ENCODE measurements around the gene PIGP.

Gene PIGP

GRCh38 chr21:37082375-37082774 lies 9.5 kb upstream of the PIGP start:
- H3K27me3 ChIP-seq: no peaks in the 10 kb centered on the region
- peaks cover 7 to 47% (median 14%) of the 10 kb centered on the region in 10 experiments; a peak in 18 of 20 replicates for H3K4me1 ChIP-seq
- peak overlapping the region in 1 of 11 experiments; percentile 5; a peak in 1 of 22 replicates for H3K4me2 ChIP-seq
- no peak overlapping the region for H3K4me3 ChIP-seq
- H3K27ac ChIP-seq: no peak overlapping the region
- H3K9me3 ChIP-seq (replicated peaks in 1 of 11): peaks cover 0 to 43% (median 28%) of the 10 kb centered on the region in 11 experiments; a peak in 15 of 22 replicates
- no peak overlapping the region for H3K9ac ChIP-seq
- H3K36me3 ChIP-seq: peaks cover 0 to 15% (median 1%) of the 10 kb centered on the region in 11 experiments; a peak in 7 of 22 replicates
- TF ChIP-seq Cebpa-rat (IDR thresholded peaks at IDR 0.05): no peak
- peaks cover 11 to 71% (median 47%) of the 10 kb centered on the region in 11 experiments; a peak in 18 of 22 replicates for H4K20me1 ChIP-seq

DNA sequence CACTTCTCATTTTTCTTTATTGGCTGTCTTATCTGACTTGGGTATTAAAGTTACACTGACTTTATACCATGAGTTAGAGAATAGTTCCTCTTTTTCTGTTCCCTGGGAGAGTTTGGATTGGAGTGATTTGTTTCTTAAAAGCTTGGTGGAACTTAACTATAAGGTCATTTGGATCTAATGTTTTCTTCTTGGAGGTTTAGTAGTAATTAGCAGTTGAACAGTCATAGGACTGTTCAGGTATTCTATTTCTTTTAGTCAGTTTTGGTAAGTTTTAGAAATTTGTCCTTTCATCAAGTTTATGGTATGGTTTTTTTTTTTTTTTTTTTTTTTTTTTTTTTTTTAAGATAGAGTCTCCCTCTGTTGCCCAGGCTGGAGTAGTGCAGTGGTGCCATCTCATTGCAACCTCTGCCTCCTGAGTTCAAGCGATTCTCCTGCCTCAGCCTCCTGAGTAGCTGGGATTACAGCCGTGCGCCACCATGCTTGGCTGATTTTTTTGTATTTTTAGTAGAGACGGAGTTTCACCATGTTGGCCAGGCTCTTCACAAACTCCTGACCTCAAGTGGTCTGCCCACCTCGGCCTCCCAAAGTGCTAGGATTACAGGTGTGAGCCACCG lies 6.4 kb upstream of the PIGP start:
- peaks cover 0 to 58% (median 41%) of the 10 kb centered on the region in 11 experiments; a peak in 16 of 22 replicates for H3K9me3 ChIP-seq (replicated peaks in 1 of 11)
- H3K4me1 ChIP-seq: peaks cover 19 to 59% (median 25%) of the 10 kb centered on the region in 10 experiments
- no peaks in the 10 kb centered on the region for H3K27me3 ChIP-seq
- H3K4me3 ChIP-seq: no peak overlapping the region; a peak in 1 of 20 replicates
- H3K27ac ChIP-seq: peak overlapping the region in 3 of 11 experiments; percentile 14 to 36 (median 31); a peak in 2 of 22 replicates
- peaks cover 0 to 13% (median 0%) of the 10 kb centered on the region in 11 experiments; a peak in 6 of 22 replicates for H3K36me3 ChIP-seq
- TF ChIP-seq Cebpa-rat (IDR thresholded peaks at IDR 0.05): no peak
- no peak overlapping the region for H3K9ac ChIP-seq
- H3K4me2 ChIP-seq: peak overlapping the region in 3 of 11 experiments; percentile 22 to 78 (median 63); a peak in 6 of 22 replicates
- H4K20me1 ChIP-seq: peaks cover 3 to 71% (median 35%) of the 10 kb centered on the region in 11 experiments; a peak in 14 of 22 replicates

DNA sequence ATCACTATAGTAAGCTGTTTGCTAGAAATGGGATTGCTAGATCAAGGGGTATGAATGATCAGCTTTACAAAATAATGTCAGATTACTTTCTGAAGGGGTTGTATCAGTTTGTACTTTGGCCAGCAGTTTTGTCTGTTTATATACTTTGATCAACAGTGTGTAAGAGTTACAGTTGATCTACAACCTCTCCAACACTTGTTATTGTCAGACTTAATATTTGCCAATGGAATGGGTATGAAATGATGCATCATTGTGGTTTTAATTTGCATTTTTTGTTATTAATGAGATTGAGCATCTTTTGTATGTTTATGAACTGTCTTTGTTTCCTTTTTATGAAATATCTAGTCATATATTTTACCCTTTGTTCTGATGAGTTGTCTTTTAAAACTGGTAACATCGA lies 4.5 kb upstream of the PIGP start:
- H4K20me1 ChIP-seq: peaks cover 0 to 56% (median 20%) of the 10 kb centered on the region in 11 experiments; a peak in 14 of 22 replicates
- peaks cover 13 to 40% (median 15%) of the 10 kb centered on the region in 10 experiments for H3K4me1 ChIP-seq
- H3K4me2 ChIP-seq: no peak overlapping the region
- peaks cover 0 to 58% (median 41%) of the 10 kb centered on the region in 11 experiments; a peak in 16 of 22 replicates for H3K9me3 ChIP-seq (replicated peaks in 1 of 11)
- peaks cover 0 to 13% (median 0%) of the 10 kb centered on the region in 11 experiments; a peak in 5 of 22 replicates for H3K36me3 ChIP-seq
- no peak for TF ChIP-seq Cebpa-rat (IDR thresholded peaks at IDR 0.05)
- no peak overlapping the region for H3K4me3 ChIP-seq
- no peak overlapping the region for H3K27ac ChIP-seq
- no peaks in the 10 kb centered on the region for H3K27me3 ChIP-seq
- H3K9ac ChIP-seq: no peak overlapping the region

- no peaks in the 10 kb centered on the region for H3K27me3 ChIP-seq
- no peak overlapping the region for H3K27ac ChIP-seq
- no peak for TF ChIP-seq Cebpa-rat (IDR thresholded peaks at IDR 0.05)
- H3K4me2 ChIP-seq: no peak overlapping the region
- peaks cover 0 to 51% (median 18%) of the 10 kb centered on the region in 11 experiments; a peak in 14 of 22 replicates for H4K20me1 ChIP-seq
- peaks cover 0 to 5% (median 0%) of the 10 kb centered on the region in 11 experiments; a peak in 5 of 22 replicates for H3K36me3 ChIP-seq
- H3K9me3 ChIP-seq (replicated peaks in 1 of 11): peaks cover 0 to 48% (median 34%) of the 10 kb centered on the region in 11 experiments; a peak in 16 of 22 replicates
- H3K9ac ChIP-seq: no peak overlapping the region
- H3K4me1 ChIP-seq: peaks cover 23 to 45% (median 26%) of the 10 kb centered on the region in 10 experiments
- H3K4me3 ChIP-seq: no peak overlapping the region
Measured at GRCh38 chr21:37076087-37076850, 3.4 kb upstream of the PIGP start.

DNA sequence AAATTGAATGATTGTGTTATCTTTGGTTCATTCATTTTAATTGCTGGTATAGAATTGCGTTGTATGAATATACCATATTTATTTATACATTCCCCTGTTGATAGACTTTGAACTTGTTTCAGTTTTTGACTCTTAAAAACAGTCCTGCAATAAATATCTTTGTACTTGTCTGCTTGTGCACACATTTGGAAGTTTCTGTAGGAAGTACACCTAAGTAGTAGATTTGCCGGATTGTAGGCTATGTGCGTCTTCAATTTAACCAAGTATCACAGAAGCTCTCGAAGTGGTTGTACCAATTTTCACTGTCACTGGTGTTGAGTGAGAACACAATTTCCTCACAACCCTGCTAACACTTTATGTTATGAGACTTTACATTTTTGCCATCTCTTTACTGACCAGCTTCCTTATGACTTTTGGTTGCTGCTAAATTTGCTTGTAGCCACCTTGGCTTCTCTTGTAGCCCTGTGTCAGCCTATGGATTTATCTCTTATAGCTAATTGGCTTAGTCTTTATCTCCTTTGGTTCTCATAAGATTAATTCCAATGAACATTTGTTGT lies 2.4 kb upstream of the PIGP start:
- Histone ChIP-seq H3K27me3 (no peaks in the 10 kb centered on the region), H4K20me1 (peaks cover 0 to 51% (median 18%) of the 10 kb centered on the region in 11 experiments; a peak in 14 of 22 replicates), H3K27ac (no peak overlapping the region), H3K4me3 (peak overlapping the region in 4 of 10 experiments; percentile 86 to 90 (median 87); a peak in 4 of 20 replicates), H3K36me3 (peaks cover 0 to 4% (median 0%) of the 10 kb centered on the region in 11 experiments; a peak in 5 of 22 replicates), H3K4me1 (peaks cover 31 to 44% (median 35%) of the 10 kb centered on the region in 10 experiments), H3K9me3 (replicated peaks in 1 of 11) (peaks cover 0 to 38% (median 28%) of the 10 kb centered on the region in 11 experiments; a peak in 14 of 22 replicates), H3K9ac (peak overlapping the region in 1 of 11 experiments; percentile 93; a peak in 1 of 22 replicates), H3K4me2 (peak overlapping the region; percentile 50 to 98 (median 95); a peak in 21 of 22 replicates)
- TF ChIP-seq Cebpa-rat (IDR thresholded peaks at IDR 0.05): no peak

DNA sequence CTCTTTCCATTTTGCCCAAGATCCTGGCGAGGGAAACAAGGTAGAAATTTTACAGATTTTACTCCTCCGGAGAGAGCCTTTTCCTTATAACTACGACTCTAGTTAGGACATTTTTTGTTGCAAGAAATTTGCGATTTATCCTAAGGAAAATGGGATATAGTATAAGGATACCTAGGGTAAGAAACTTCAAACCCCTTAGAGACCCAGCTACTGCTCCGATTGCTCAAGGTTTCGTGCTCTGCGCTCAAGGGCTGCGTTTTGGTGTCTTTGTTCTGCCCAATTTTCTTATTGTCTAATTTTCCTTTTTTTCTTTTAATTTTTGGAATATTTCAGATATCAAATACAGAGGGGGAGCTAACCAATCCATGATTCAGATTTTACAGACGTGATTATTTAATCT lies 1.7 kb upstream of the PIGP start:
- Histone ChIP-seq H3K4me1 (peaks cover 30 to 42% (median 37%) of the 10 kb centered on the region in 10 experiments), H3K4me2 (peak overlapping the region; percentile 84 to 98 (median 95)), H3K9me3 (replicated peaks in 1 of 11) (peaks cover 0 to 34% (median 26%) of the 10 kb centered on the region in 11 experiments; a peak in 14 of 22 replicates), H3K27me3 (no peaks in the 10 kb centered on the region), H3K36me3 (peaks cover 0 to 6% (median 1%) of the 10 kb centered on the region in 11 experiments; a peak in 6 of 22 replicates), H3K27ac (peak overlapping the region in 10 of 11 experiments; percentile 90 to 98 (median 96); a peak in 18 of 22 replicates), H3K4me3 (peak overlapping the region; percentile 74 to 96 (median 87)), H3K9ac (peak overlapping the region; percentile 92 to 97 (median 95)), H4K20me1 (peaks cover 0 to 51% (median 18%) of the 10 kb centered on the region in 11 experiments; a peak in 14 of 22 replicates)
- TF ChIP-seq Cebpa-rat (IDR thresholded peaks at IDR 0.05): no peak

GRCh38 chr21:37074197-37074510 lies 1.3 kb upstream of the PIGP start:
- H3K36me3 ChIP-seq: peaks cover 0 to 8% (median 1%) of the 10 kb centered on the region in 11 experiments; a peak in 10 of 22 replicates
- TF ChIP-seq Cebpa-rat (IDR thresholded peaks at IDR 0.05): no peak
- H3K9ac ChIP-seq: peak overlapping the region; percentile 92 to 97 (median 95)
- H3K4me3 ChIP-seq: peak overlapping the region; percentile 74 to 96 (median 87)
- peaks cover 28 to 41% (median 36%) of the 10 kb centered on the region in 10 experiments for H3K4me1 ChIP-seq
- peak overlapping the region; percentile 90 to 98 (median 96); a peak in 21 of 22 replicates for H3K27ac ChIP-seq
- peaks cover 0 to 30% (median 22%) of the 10 kb centered on the region in 11 experiments; a peak in 13 of 22 replicates for H3K9me3 ChIP-seq (replicated peaks in 1 of 11)
- H3K27me3 ChIP-seq: no peaks in the 10 kb centered on the region
- H3K4me2 ChIP-seq: peak overlapping the region; percentile 84 to 98 (median 95)
- H4K20me1 ChIP-seq: peaks cover 0 to 48% (median 18%) of the 10 kb centered on the region in 11 experiments; a peak in 14 of 22 replicates
